ENCODE data around the gene MPDZ. TPM values are rescaled to one million over a fixed set of nuclear protein-coding genes. Genes with fewer than 3 reads are reported as not detected.

The MPDZ gene
- polyA plus RNA-seq, 1 donor (not counting 4 experiments of a cell fraction or from before 2014, with no cell fraction given) = 9.0 TPM

DNA sequence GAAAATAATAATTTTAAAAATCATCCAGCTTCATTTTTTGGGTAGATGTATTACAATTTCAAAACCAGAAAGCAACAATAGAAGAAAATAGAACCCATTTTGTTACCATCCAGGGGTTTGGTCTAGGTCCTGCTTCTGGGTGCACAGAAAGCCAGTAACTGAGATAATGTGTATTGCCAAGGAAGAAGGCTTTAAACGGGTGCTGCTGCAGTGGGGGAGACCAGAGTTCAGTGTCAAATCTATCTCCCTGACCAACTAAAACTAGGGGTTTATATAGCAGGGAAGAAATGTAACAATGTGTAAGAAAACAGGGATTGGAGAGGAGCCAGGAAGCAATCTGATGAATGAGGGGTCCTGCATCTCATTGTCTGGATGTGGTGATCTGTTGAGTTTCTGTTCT is 17.5 kb upstream of the MPDZ start:
- dilution Hi-C loops (cut with MboI; ENCODE audit: extremely low pct_ligation_motif_present, low sequenced_read_pairs) = no loop called here
- FAIRE-seq = no peak
- no peak overlapping the region for H3K27ac ChIP-seq (ENCODE audit: control insufficient read depth, insufficient read depth, low read length)
- no peaks in the 10 kb centered on the region for H3K79me2 ChIP-seq (ENCODE audit: control insufficient read depth, insufficient read depth, low read length)
- H3K27me3 ChIP-seq (ENCODE audit: control insufficient read depth, extremely low read depth, insufficient read depth, low read length) = no peaks in the 10 kb centered on the region
- no peak overlapping the region for H3K9ac ChIP-seq (ENCODE audit: control insufficient read depth, extremely low read depth, insufficient read depth, low read length)
- H3K4me3 ChIP-seq (ENCODE audit: control insufficient read depth in 2 of 3, extremely low read depth in 1 of 3, insufficient read depth in 2 of 3, low read depth in 1 of 3, low read length in 3 of 3) = no peak overlapping the region
- no peaks in the 10 kb centered on the region for H4K20me1 ChIP-seq (ENCODE audit: control insufficient read depth, extremely low read depth, insufficient read depth, low read length)
- H3K4me2 ChIP-seq (ENCODE audit: control insufficient read depth, extremely low read depth, insufficient read depth, low read depth, low read length) = no peak overlapping the region
- no peaks in the 10 kb centered on the region for H3K36me3 ChIP-seq (ENCODE audit: control insufficient read depth in 2 of 2, extremely low read depth in 1 of 2, insufficient read depth in 2 of 2, low read length in 2 of 2)
- no peak for TF ChIP-seq EZH2 (IDR thresholded peaks at IDR 0.05; ENCODE audit: low read length)
- TF ChIP-seq, protein P1, sequence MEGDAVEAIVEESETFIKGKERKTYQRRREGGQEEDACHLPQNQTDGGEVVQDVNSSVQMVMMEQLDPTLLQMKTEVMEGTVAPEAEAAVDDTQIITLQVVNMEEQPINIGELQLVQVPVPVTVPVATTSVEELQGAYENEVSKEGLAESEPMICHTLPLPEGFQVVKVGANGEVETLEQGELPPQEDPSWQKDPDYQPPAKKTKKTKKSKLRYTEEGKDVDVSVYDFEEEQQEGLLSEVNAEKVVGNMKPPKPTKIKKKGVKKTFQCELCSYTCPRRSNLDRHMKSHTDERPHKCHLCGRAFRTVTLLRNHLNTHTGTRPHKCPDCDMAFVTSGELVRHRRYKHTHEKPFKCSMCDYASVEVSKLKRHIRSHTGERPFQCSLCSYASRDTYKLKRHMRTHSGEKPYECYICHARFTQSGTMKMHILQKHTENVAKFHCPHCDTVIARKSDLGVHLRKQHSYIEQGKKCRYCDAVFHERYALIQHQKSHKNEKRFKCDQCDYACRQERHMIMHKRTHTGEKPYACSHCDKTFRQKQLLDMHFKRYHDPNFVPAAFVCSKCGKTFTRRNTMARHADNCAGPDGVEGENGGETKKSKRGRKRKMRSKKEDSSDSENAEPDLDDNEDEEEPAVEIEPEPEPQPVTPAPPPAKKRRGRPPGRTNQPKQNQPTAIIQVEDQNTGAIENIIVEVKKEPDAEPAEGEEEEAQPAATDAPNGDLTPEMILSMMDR (optimal IDR thresholded peaks at IDR 0.05 in 1 of 3, IDR thresholded peaks at IDR 0.05 in 1 of 3, conservative IDR thresholded peaks at IDR 0.05 in 1 of 3; ENCODE audit: extremely low read depth in 1 of 3, insufficient read depth in 2 of 3, low read length in 3 of 3) = no peak
- no peaks in the 10 kb centered on the region for H3K4me1 ChIP-seq (ENCODE audit: control insufficient read depth, extremely low read depth, insufficient read depth, low read length)
- no peak for DNase-seq (ENCODE audit: low read depth, low spot score)
- no peaks in the 10 kb centered on the region for H3K9me1 ChIP-seq (ENCODE audit: control insufficient read depth, extremely low read depth, insufficient read depth, low read length)
- no peak overlapping the region for H2AFZ ChIP-seq (ENCODE audit: control insufficient read depth, low read length)
- H3K9me3 ChIP-seq (ENCODE audit: control insufficient read depth, low read depth, low read length) = no peaks in the 10 kb centered on the region

DNA sequence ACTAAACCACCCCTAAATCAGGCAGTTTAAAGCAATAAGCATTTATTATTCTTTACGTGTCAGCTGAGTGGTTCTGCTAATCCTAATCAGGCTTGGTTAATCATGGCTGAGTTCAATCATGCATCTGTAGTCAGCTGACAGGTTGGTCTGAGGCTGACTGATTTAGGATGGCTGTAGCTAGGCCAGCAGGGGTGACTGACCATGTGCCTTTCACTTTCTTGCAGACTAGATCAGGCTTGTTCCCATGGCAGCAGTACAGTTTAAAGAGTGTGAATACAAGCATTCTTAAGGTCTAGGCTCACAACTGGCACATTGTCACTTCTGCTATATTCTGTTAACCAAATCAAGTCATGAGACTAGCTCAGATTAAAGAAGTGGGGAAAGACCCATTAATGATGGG is 16.1 kb upstream of the MPDZ start:
- Histone ChIP-seq H3K27ac (ENCODE audit: control insufficient read depth, insufficient read depth, low read length) (no peak overlapping the region), H3K4me3 (ENCODE audit: control insufficient read depth in 2 of 3, extremely low read depth in 1 of 3, insufficient read depth in 2 of 3, low read depth in 1 of 3, low read length in 3 of 3) (no peak overlapping the region), H4K20me1 (ENCODE audit: control insufficient read depth, extremely low read depth, insufficient read depth, low read length) (no peaks in the 10 kb centered on the region), H3K9me1 (ENCODE audit: control insufficient read depth, extremely low read depth, insufficient read depth, low read length) (no peaks in the 10 kb centered on the region), H3K9ac (ENCODE audit: control insufficient read depth, extremely low read depth, insufficient read depth, low read length) (no peak overlapping the region), H3K27me3 (ENCODE audit: control insufficient read depth, extremely low read depth, insufficient read depth, low read length) (no peaks in the 10 kb centered on the region), H2AFZ (ENCODE audit: control insufficient read depth, low read length) (no peak overlapping the region), H3K4me1 (ENCODE audit: control insufficient read depth, extremely low read depth, insufficient read depth, low read length) (no peaks in the 10 kb centered on the region), H3K4me2 (ENCODE audit: control insufficient read depth, extremely low read depth, insufficient read depth, low read depth, low read length) (no peak overlapping the region), H3K79me2 (ENCODE audit: control insufficient read depth, insufficient read depth, low read length) (no peaks in the 10 kb centered on the region), H3K9me3 (ENCODE audit: control insufficient read depth, low read depth, low read length) (no peaks in the 10 kb centered on the region), H3K36me3 (ENCODE audit: control insufficient read depth in 2 of 2, extremely low read depth in 1 of 2, insufficient read depth in 2 of 2, low read length in 2 of 2) (no peaks in the 10 kb centered on the region)
- DNase-seq (ENCODE audit: low read depth, low spot score) (no peak), FAIRE-seq (no peak)
- TF ChIP-seq, protein P1 (optimal IDR thresholded peaks at IDR 0.05 in 1 of 3, IDR thresholded peaks at IDR 0.05 in 1 of 3, conservative IDR thresholded peaks at IDR 0.05 in 1 of 3; ENCODE audit: extremely low read depth in 1 of 3, insufficient read depth in 2 of 3, low read length in 3 of 3) = no peak
- TF ChIP-seq EZH2 (IDR thresholded peaks at IDR 0.05; ENCODE audit: low read length) = no peak
- dilution Hi-C loops (cut with MboI; ENCODE audit: extremely low pct_ligation_motif_present, low sequenced_read_pairs) = no loop called here

Measured in keratinocyte (primary cell).